Activated CD8-positive, alpha-beta T cell treated with anti-CD3 and anti-CD28 coated beads for 36 hours (primary cell): ENCODE results near the gene ITGB5. TPM values are rescaled to one million over a fixed set of nuclear protein-coding genes. Genes with fewer than 3 reads are reported as not detected.

ENCODE experiments used
- ATAC-seq: fragments of 200-7000 bp; cut with Tn5 transposase; one replicate; pipeline ENCODE4 v1.10.0; 2021; ENCODE audit warnings: mild to moderate bottlenecking, moderate library complexity
- CTCF ChIA-PET: fragments of 350-600 bp; sonication (Branson Sonifier 250); formaldehyde crosslinking; loops from one replicate; lab custom pipeline; 2021; ENCODE audit warnings: antibody characterized with exemption; lab: Charles Lee
- POLR2A ChIA-PET: fragments of 350-600 bp; sonication (Branson Sonifier 250); formaldehyde crosslinking; loops from one replicate; lab custom pipeline; 2021; ENCODE audit warnings: antibody characterized with exemption; lab: Charles Lee
- DNase-seq: peaks from one replicate; pipeline ENCODE4 v3.0.0-alpha.2; 2020
- H3K27ac Mint-ChIP-seq: one replicate; pipeline ENCODE4 v1.8.0; 2021; ENCODE audit warnings: mild to moderate bottlenecking, mixed read lengths
- H3K27me3 Mint-ChIP-seq: one replicate; pipeline ENCODE4 v1.8.0; 2021; ENCODE audit warnings: mixed read lengths
- H3K36me3 Mint-ChIP-seq: one replicate; pipeline ENCODE4 v1.8.0; 2021; ENCODE audit warnings: low read depth, mixed read lengths
- H3K4me1 Mint-ChIP-seq: one replicate; pipeline ENCODE4 v1.8.0; 2021; ENCODE audit warnings: low read depth, mixed read lengths
- H3K4me3 Mint-ChIP-seq: one replicate; pipeline ENCODE4 v1.8.0; 2021; ENCODE audit warnings: mild to moderate bottlenecking, moderate library complexity, mixed read lengths
- H3K9me3 Mint-ChIP-seq: one replicate; pipeline ENCODE4 v1.8.0; 2021; ENCODE audit warnings: mixed read lengths
- CTCF ChIP-seq: fragments of 200-600 bp; IDR thresholded peaks from one replicate; pipeline ENCODE4 v1.8.0; 2022; ENCODE audit warnings: antibody characterized with exemption, mild to moderate bottlenecking
- intact Hi-C: fragments of 100-400 bp; cut with micrococcal nuclease; formaldehyde crosslinking; loops from one replicate; pipeline ENCODE4 v1.10.0; 2022
- total RNA-seq, 2 experiments: library from RNA; stranded (reverse); gene quantifications; one replicate each; pipeline ENCODE4 v1.2.3, GENCODE V29; 2021

Gene ITGB5
- total RNA-seq, 2 experiments from 2014 or later: 0.41 to 1.1 TPM

GRCh38 chr3:124741027-124741426 lies 146.1 kb downstream of the ITGB5 start:
- no peak for DNase-seq
- Mint-ChIP-seq H3K9me3 (no peaks in the 10 kb centered on the region), H3K36me3 (peaks cover 56% of the 10 kb centered on the region), H3K27ac (no peak overlapping the region), H3K4me3 (no peak overlapping the region), H3K27me3 (no peaks in the 10 kb centered on the region), H3K4me1 (peaks cover 18% of the 10 kb centered on the region)
- ATAC-seq: no peak
- ChIA-PET CTCF (no interaction called here), POLR2A (interaction anchor here (2.2 kb wide), 1 partner anchor 12 kb away, joined by 11 read pairs; the partner anchor contains the start of gene UMPS)
- no peak for TF ChIP-seq CTCF
- intact Hi-C loops: no loop called here

GRCh38 chr3:124731760-124732159 lies 155.4 kb downstream of the ITGB5 start:
- DNase-seq: no peak
- H3K27me3 Mint-ChIP-seq: peaks cover 2% of the 10 kb centered on the region
- ChIA-PET CTCF (interaction anchor here (1.3 to 2.0 kb wide), 4 partner anchors 12 to 170 kb away, joined by 3 to 8 read pairs (median 6); no protein-coding TSS in a partner anchor), POLR2A (interaction anchor here (1.3 kb wide), 1 partner anchor 13 kb away, joined by 6 read pairs; no protein-coding TSS in a partner anchor)
- H3K27ac Mint-ChIP-seq: no peak overlapping the region
- peak overlapping the region; percentile 94 for H3K4me3 Mint-ChIP-seq
- intact Hi-C loops: no loop called here
- H3K9me3 Mint-ChIP-seq: no peaks in the 10 kb centered on the region
- peaks cover 29% of the 10 kb centered on the region for H3K4me1 Mint-ChIP-seq
- no peak for TF ChIP-seq CTCF
- no peak for ATAC-seq
- H3K36me3 Mint-ChIP-seq: peaks cover 35% of the 10 kb centered on the region

GRCh38 chr3:124730941-124731297 lies 156.2 kb downstream of the ITGB5 start:
- CTCF ChIA-PET: interaction anchor here (1.3 to 2.0 kb wide), 4 partner anchors 13 to 170 kb away, joined by 3 to 8 read pairs (median 6); no protein-coding TSS in a partner anchor
- no peak for ATAC-seq
- Mint-ChIP-seq H3K9me3 (no peaks in the 10 kb centered on the region), H3K27me3 (peaks cover 3% of the 10 kb centered on the region), H3K27ac (peak overlapping the region; percentile 98), H3K4me3 (peak overlapping the region; percentile 94), H3K4me1 (peaks cover 29% of the 10 kb centered on the region), H3K36me3 (peaks cover 32% of the 10 kb centered on the region)
- intact Hi-C loops: no loop called here
- peak; percentile 40 for DNase-seq
- TF ChIP-seq CTCF: no peak
- POLR2A ChIA-PET: interaction anchor here (0.7 to 1.3 kb wide), 2 partner anchors 11 to 13 kb away, joined by 3 to 6 read pairs; no protein-coding TSS in a partner anchor

GRCh38 chr3:124730129-124730940 lies 156.8 kb downstream of the ITGB5 start, which contains the start of gene UMPS:
TSS of gene UMPS (plus strand) at chr3:124730452. CDS start at chr3:124730472, 20 bp downstream.
- intact Hi-C loops: no loop called here
- H3K27me3 Mint-ChIP-seq: peaks cover 3% of the 10 kb centered on the region
- DNase-seq: peak; percentile 95
- no peak for TF ChIP-seq CTCF
- no peaks in the 10 kb centered on the region for H3K9me3 Mint-ChIP-seq
- POLR2A ChIA-PET: interaction anchor here (1.3 to 2.1 kb wide), 3 partner anchors 10 to 42 kb away, joined by 5 to 11 read pairs (median 6); no protein-coding TSS in a partner anchor
- H3K4me1 Mint-ChIP-seq: peaks cover 29% of the 10 kb centered on the region
- peak within 1 kb of the TSS; percentile 94 for H3K4me3 Mint-ChIP-seq
- H3K27ac Mint-ChIP-seq: peak within 1 kb of the TSS; percentile 98
- peaks cover 30% of the 10 kb centered on the region for H3K36me3 Mint-ChIP-seq
- CTCF ChIA-PET: interaction anchor here (0.9 to 2.0 kb wide), 4 partner anchors 31 to 171 kb away, joined by 3 to 8 read pairs (median 6); no protein-coding TSS in a partner anchor
- ATAC-seq: peak; percentile 98
